Duodenal mucosa (tissue), 2 donors: ENCODE data around the gene H1-8.

ENCODE experiments used
- H3K27ac ChIP-seq: one replicate; pipeline ENCODE4 v1.7.0; 2013; ENCODE audit warnings: low read depth, low read length
- H3K27me3 ChIP-seq, 2 donors: one replicate each; pipeline ENCODE4 v1.7.0; 2013; ENCODE audit warnings: low read length in 2 of 2, control low read depth in 1 of 2; ENCODE audit not compliant: insufficient read depth in 2 of 2, control insufficient read depth in 1 of 2
- H3K36me3 ChIP-seq, 2 donors: one replicate each; pipeline ENCODE4 v1.7.0; 2013; ENCODE audit warnings: low read length in 2 of 2, control low read depth in 1 of 2; ENCODE audit not compliant: insufficient read depth in 2 of 2, control insufficient read depth in 1 of 2
- H3K4me1 ChIP-seq, 2 donors: one replicate each; pipeline ENCODE4 v1.7.0; 2013; ENCODE audit warnings: low read length in 2 of 2, control low read depth in 1 of 2; ENCODE audit not compliant: insufficient read depth in 2 of 2, control insufficient read depth in 1 of 2
- H3K4me3 ChIP-seq, 2 donors: one replicate each; pipeline ENCODE4 v1.7.0; 2013; ENCODE audit warnings: low read length in 2 of 2, low read depth in 1 of 2
- H3K9ac ChIP-seq, 2 donors: one replicate each; pipeline ENCODE4 v1.7.0; 2013; ENCODE audit warnings: low read length in 2 of 2, low read depth in 1 of 2
- H3K9me3 ChIP-seq, 2 donors: one replicate each; pipeline ENCODE4 v1.7.0; 2013; ENCODE audit warnings: low read length in 2 of 2, control low read depth in 1 of 2; ENCODE audit not compliant: control insufficient read depth in 1 of 2

H1-8 gene

DNA sequence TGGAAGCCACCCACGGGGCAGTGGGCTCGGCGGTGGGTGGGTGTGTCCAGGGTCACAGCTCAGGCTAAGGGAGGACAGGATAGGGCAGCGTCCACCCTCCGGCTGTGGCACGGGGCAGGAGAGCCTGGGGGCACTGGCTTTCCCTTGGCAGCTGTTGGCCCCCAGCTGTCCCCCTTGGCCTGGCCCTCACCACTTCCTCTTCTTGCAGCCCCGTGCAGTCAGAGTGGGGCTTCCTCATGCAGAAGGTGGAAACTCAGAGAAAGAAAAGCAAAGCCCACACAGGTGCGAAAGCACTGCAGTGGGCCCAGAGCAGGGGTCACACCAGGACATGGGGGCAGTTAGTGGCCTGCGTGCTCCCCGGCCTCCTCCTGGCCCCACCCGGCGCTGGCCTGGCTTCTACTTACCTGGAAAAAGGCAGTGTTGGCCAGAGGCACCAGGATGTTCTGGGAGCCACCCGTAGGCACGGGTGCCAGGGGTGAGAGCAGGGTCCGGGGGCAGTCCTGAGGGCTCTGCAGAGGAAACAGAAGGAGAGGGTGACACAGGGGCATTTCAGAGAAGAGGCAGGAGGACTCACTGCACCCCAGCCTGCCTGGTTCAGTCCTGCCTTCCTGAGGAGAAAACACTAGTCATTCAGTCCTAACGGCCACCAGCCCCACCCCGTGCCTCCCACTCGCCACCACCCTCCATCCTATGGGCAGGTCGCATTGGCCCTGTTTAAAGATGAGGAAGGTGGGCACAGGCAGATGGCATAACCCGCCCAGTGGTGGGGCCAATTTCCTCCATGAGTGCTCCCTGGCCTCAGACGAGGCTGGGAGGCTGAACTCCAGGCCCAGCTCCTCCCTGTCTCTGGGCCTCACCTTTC is 35.2 kb downstream of the H1-8 start:
- H3K36me3 ChIP-seq: peaks cover 0 to 8% of the 10 kb centered on the region in 2 donors
- H3K9ac ChIP-seq: no peak overlapping the region
- no peaks in the 10 kb centered on the region for H3K9me3 ChIP-seq
- H3K27ac ChIP-seq: no peak overlapping the region
- no peak overlapping the region for H3K4me3 ChIP-seq
- no peaks in the 10 kb centered on the region for H3K27me3 ChIP-seq
- H3K4me1 ChIP-seq: peaks cover 19 to 24% of the 10 kb centered on the region in 2 donors

DNA sequence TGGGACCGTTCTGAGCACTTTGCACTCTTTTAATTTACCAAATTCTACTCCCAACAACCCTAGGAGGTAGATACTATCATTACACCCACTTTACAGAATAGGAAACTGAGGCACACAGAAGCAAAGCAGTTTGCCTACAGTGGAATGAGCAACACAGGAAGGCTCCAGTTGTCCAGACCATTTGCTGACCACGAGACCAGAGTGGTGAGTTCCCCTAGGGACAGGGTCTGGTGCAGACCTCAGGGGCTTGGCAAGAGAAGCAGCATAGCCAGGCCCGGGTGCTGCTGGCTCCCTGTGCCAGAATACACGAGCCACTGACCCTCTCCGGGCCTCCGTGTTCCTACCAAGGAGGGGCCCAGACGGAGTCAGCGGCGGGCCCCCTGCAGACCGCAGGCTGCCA is 37.0 kb downstream of the H1-8 start:
- Histone ChIP-seq H3K4me1 (peaks cover 19 to 24% of the 10 kb centered on the region in 2 donors), H3K27me3 (no peaks in the 10 kb centered on the region), H3K4me3 (no peak overlapping the region), H3K27ac (no peak overlapping the region), H3K9ac (no peak overlapping the region), H3K36me3 (peaks cover 0 to 10% of the 10 kb centered on the region in 2 donors), H3K9me3 (no peaks in the 10 kb centered on the region)

DNA sequence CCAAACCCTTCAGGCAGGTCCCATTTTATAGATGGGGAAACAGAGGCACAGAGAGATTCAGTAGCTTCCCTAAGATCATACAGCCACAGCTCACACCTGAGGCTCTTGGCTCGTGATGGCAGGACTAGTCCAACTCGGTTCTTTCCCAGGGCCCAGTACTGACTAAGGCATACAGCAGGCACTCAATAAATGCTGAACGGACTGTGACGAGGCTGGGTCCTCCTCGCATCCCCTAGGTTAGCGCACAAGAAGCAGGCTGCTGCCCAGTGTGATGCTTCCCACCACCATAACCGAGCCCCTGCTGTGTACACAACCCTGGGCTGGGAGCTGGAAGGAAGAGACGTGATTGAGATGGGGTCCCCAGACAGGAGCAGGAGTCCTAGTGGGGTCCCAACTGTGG is 38.6 kb downstream of the H1-8 start:
- no peaks in the 10 kb centered on the region for H3K27me3 ChIP-seq
- H3K4me1 ChIP-seq: peaks cover 14 to 20% of the 10 kb centered on the region in 2 donors
- no peaks in the 10 kb centered on the region for H3K9me3 ChIP-seq
- H3K4me3 ChIP-seq: no peak overlapping the region
- H3K36me3 ChIP-seq: peaks cover 0 to 15% of the 10 kb centered on the region in 2 donors
- no peak overlapping the region for H3K9ac ChIP-seq
- no peak overlapping the region for H3K27ac ChIP-seq

DNA sequence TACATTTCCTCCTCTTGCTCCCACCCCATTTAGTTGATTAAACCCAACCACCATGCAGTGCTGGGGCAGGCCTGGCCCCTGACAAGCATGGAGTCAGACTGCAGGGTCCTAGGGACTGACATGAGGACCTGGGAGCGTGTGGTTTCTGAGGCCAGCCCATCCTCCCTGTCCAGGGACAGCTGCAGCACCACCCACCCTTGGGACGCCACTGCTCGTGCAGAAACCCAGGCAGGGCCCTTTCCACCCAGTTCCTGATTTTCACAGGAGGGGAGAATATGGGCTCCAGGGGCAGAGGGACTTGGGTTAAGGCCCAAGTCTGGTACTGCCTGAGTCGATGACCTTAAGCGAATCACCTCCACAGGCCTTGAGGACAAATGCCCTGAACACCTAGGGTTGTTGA is 39.8 kb downstream of the H1-8 start:
- H3K9ac ChIP-seq: no peak overlapping the region
- H3K36me3 ChIP-seq: peaks cover 0 to 15% of the 10 kb centered on the region in 2 donors
- peaks cover 7 to 10% of the 10 kb centered on the region in 2 donors for H3K4me1 ChIP-seq
- no peaks in the 10 kb centered on the region for H3K9me3 ChIP-seq
- no peaks in the 10 kb centered on the region for H3K27me3 ChIP-seq
- no peak overlapping the region for H3K27ac ChIP-seq
- no peak overlapping the region for H3K4me3 ChIP-seq

DNA sequence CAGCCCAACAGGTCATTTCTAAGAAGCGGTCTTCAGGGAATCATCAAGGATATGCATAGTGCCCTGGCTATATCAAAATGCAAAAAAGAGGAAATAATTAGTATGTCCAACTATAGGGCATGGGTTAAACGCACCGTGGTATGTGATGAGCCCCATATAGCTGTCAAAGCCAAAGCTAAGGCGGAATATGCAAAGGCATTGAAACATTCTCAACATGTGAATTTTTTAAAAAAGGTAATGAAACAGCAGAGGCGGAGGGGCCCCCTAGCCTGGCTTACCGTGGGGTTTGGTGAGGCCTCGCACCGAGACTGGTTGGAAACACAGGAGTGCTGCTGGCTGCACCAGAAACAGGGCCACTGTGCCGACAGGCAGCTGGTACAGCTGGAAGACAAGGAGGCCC is 40.3 kb downstream of the H1-8 start:
- peaks cover 3 to 5% of the 10 kb centered on the region in 2 donors for H3K4me1 ChIP-seq
- no peaks in the 10 kb centered on the region for H3K27me3 ChIP-seq
- no peak overlapping the region for H3K27ac ChIP-seq
- H3K36me3 ChIP-seq: peaks cover 0 to 15% of the 10 kb centered on the region in 2 donors
- no peaks in the 10 kb centered on the region for H3K9me3 ChIP-seq
- no peak overlapping the region for H3K4me3 ChIP-seq
- H3K9ac ChIP-seq: no peak overlapping the region

DNA sequence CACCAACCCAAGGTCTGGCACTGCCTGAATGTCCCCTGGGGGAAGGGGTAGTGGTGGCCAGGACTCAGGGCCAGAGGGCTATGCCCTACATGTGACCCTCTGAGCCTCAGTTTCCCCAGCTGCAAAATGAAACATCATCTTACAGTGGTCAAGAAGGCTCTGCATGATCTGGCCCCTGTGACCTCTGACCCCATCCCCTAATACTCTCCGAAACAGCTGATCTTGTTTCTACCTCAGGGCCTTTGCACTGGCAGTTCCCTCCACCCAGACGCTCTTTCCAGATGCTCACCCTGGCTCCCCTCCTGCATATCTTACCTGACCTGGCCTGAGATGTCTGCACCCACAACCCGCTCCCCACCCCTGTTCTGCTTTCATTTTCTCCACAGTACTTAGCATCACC is 41.7 kb downstream of the H1-8 start:
- no peak overlapping the region for H3K9ac ChIP-seq
- no peaks in the 10 kb centered on the region for H3K4me1 ChIP-seq
- no peak overlapping the region for H3K27ac ChIP-seq
- no peak overlapping the region for H3K4me3 ChIP-seq
- no peaks in the 10 kb centered on the region for H3K27me3 ChIP-seq
- no peaks in the 10 kb centered on the region for H3K9me3 ChIP-seq
- peaks cover 0 to 15% of the 10 kb centered on the region in 2 donors for H3K36me3 ChIP-seq

DNA sequence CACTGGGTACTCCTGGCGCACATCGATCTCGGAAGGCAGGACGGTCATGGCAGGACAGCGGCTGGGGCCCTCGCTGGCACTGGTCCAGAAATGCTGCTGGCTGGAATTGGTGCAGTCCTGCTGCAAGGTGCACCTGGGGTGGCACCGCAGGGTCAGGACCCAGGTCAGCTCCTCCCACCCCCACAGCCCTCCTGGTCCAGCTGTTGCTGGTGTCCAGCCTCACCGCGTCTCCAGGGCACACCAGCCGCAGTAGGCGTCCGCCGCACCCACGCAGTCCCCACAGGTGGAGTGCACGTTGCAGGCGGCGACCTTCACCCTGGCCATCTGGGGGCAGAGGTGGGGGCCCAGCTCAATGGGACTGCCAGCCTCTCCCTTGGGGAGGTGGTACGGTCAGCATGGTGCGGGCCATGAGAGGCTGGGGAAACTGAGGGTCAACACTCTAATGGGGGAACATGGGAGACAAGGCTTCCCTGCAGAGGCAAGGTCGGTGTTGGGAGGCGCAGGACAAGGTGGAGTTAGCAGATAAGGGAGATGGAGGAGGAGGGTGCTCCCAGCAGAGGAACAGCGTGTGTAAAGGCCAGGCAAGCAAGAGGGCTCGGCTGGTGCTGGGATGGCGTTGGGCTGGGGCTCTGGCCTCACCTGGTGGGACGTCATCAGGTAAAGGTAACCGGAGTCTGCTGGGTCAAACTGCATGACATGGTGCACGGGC is 43.1 kb downstream of the H1-8 start:
- Histone ChIP-seq H3K4me1 (no peaks in the 10 kb centered on the region), H3K36me3 (peaks cover 0 to 15% of the 10 kb centered on the region in 2 donors)

DNA sequence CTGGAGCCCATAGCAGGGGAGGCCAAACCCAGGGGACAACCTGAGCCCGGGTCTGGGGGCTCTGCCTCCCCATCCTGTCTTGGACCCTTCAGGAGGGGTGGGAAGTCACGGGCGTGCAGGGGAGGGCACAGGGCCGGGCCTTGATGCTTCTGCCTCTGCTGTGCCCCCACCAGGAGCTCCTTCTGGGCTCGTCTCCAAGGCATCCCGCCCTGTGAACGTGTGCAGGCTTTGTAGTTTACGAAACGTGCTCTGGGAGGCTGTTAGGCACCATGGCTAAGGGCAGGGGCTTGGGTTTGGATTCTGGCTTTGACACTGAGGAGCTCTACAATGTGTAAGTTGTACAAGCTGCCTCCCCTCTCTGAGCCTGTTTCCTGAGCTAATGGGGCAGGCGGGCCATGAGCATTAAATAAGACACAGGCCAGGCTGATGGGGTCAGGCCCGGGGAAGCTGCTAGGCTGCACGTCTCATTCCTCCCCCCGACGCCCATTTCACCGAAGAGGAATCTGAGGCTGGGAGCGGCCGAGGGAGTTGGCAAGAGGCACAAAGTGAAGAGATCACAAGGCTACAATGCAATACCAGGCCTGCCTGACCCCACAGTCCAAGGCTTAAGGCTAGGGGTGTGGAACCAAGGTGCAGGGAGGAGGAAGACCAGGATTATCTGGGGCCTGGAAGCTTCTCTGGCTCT is 43.9 kb downstream of the H1-8 start:
- Histone ChIP-seq H3K9ac (no peak overlapping the region), H3K27me3 (no peaks in the 10 kb centered on the region), H3K36me3 (peaks cover 0 to 15% of the 10 kb centered on the region in 2 donors), H3K4me3 (no peak overlapping the region), H3K27ac (no peak overlapping the region), H3K9me3 (no peaks in the 10 kb centered on the region), H3K4me1 (peaks cover 1% of the 10 kb centered on the region in 2 donors)

More for the DNA sequence above, 43.1 kb downstream of the H1-8 start:
- Histone ChIP-seq H3K27ac (no peak overlapping the region), H3K9ac (no peak overlapping the region), H3K9me3 (no peaks in the 10 kb centered on the region), H3K4me3 (no peak overlapping the region), H3K27me3 (no peaks in the 10 kb centered on the region)

DNA sequence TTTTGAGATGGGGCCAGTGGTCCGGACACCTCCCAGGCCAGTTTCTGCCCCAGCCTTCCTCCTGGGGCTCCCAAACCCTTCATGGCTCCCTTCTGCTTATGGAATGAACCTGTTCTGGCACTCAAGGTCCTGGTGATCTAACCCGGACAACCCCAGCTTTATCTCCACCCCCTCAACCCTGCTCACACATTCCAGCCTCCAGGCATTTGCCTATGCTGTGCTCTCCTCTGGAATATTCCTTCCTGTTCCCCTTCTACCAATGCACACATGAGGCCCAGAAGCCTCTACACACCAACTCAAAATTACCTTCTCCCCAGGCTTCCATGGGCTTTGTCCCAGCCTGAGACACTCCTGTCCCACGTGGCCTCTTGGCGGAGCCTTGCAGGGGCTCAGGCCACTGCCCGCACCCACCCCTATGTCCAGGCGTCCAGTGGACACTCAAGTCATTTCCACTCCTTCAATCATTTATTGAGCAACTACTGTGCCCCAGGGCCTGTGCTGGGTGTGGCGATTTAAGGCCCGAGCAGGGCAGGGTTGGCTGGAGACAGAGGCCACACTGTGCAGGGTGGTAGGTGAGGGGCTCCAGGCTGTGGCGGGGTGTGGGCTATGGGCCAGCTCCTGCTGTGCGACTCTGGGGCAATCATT is 44.7 kb downstream of the H1-8 start:
- no peak overlapping the region for H3K27ac ChIP-seq
- H3K9ac ChIP-seq: no peak overlapping the region
- peaks cover 0 to 15% of the 10 kb centered on the region in 2 donors for H3K36me3 ChIP-seq

More for the DNA sequence above, 44.7 kb downstream of the H1-8 start:
- Histone ChIP-seq H3K27me3 (no peaks in the 10 kb centered on the region), H3K4me1 (peaks cover 6 to 7% of the 10 kb centered on the region in 2 donors), H3K4me3 (no peak overlapping the region), H3K9me3 (no peaks in the 10 kb centered on the region)
